CD14-positive monocyte (primary cell): ENCODE data around the gene DBR1. TPM values are rescaled to one million over a fixed set of nuclear protein-coding genes. Genes with fewer than 3 reads are reported as not detected.

Experiments
- DNase-seq, 3 donors: peaks; one replicate each; pipeline ENCODE4 v3.0.0-alpha.2; 2011 to 2022
- H2AFZ ChIP-seq: 2 replicates; pipeline ENCODE4 v1.6.0; 2012; ENCODE audit warnings: mild to moderate bottlenecking, low read depth, low read length, inconsistent platforms; ENCODE audit not compliant: insufficient read depth, poor library complexity, severe bottlenecking
- H3K27ac ChIP-seq, 2 donors: 1 replicate in 1 of 2; 2 replicates in 1 of 2; pipeline ENCODE4 v1.5.1; 2012 to 2013; ENCODE audit warnings: low read length in 2 of 2, control low read depth in 1 of 2, inconsistent platforms in 1 of 2, low read depth in 1 of 2, mild to moderate bottlenecking in 1 of 2
- H3K27me3 ChIP-seq, 2 donors: one replicate each; pipeline versions ENCODE4 v1.6.0 to v1.6.1; 2011 to 2013; ENCODE audit warnings: low read length in 2 of 2; ENCODE audit not compliant: control insufficient read depth in 2 of 2, insufficient read depth in 2 of 2
- H3K36me3 ChIP-seq, 2 donors: replicated peaks in 1 of 2; 1 replicate in 1 of 2; 2 replicates in 1 of 2; pipeline versions ENCODE4 v1.5.1 to v1.6.1; 2012 to 2013; ENCODE audit warnings: low read length in 2 of 2, control low read depth in 1 of 2, inconsistent platforms in 1 of 2, mild to moderate bottlenecking in 1 of 2; ENCODE audit not compliant: insufficient read depth in 2 of 2, control insufficient read depth in 1 of 2
- H3K4me1 ChIP-seq, 2 donors: 1 replicate in 1 of 2; 2 replicates in 1 of 2; pipeline versions ENCODE4 v1.5.1 to v1.6.1; 2012 to 2013; ENCODE audit warnings: low read length in 2 of 2, control low read depth in 1 of 2, inconsistent platforms in 1 of 2, mild to moderate bottlenecking in 1 of 2, moderate library complexity in 1 of 2; ENCODE audit not compliant: insufficient read depth in 2 of 2, control insufficient read depth in 1 of 2
- H3K4me2 ChIP-seq: replicated peaks from 2 replicates; pipeline ENCODE3; 2012; ENCODE audit warnings: low read length, moderate library complexity, mild to moderate bottlenecking; ENCODE audit not compliant: poor library complexity, severe bottlenecking; ENCODE audit errors: extremely low read depth
- H3K4me3 ChIP-seq, 3 experiments: fragments of 200-600 bp in 1 of 3; sonication (generic) in 1 of 3; replicated peaks in 1 of 3; 1 replicate in 2 of 3; 2 replicates in 1 of 3; pipeline ENCODE4 v1.5.1; 2011 to 2013; ENCODE audit warnings: low read length in 3 of 3, mild to moderate bottlenecking in 3 of 3, control low read depth in 2 of 3, low read depth in 2 of 3, inconsistent platforms in 1 of 3, moderate library complexity in 1 of 3
- H3K79me2 ChIP-seq: 2 replicates; pipeline ENCODE4 v1.6.0; 2012; ENCODE audit warnings: mild to moderate bottlenecking, control low read depth, inconsistent platforms, low read length, moderate library complexity; ENCODE audit not compliant: insufficient read depth
- H3K9ac ChIP-seq: 2 replicates; pipeline ENCODE4 v1.6.0; 2017; ENCODE audit warnings: low read length, mild to moderate bottlenecking; ENCODE audit not compliant: insufficient read depth, poor library complexity, severe bottlenecking
- H3K9me3 ChIP-seq, 2 donors: replicated peaks in 1 of 2; 1 replicate in 1 of 2; 2 replicates in 1 of 2; pipeline versions ENCODE4 v1.5.1 to v1.6.1; 2012 to 2013; ENCODE audit warnings: low read length in 2 of 2, control low read depth in 1 of 2; ENCODE audit not compliant: control insufficient read depth in 1 of 2, insufficient read depth in 1 of 2
- H4K20me1 ChIP-seq: 2 replicates; pipeline ENCODE4 v1.6.0; 2012; ENCODE audit warnings: mild to moderate bottlenecking, low read length, control low read depth, moderate library complexity; ENCODE audit not compliant: insufficient read depth
- H3K27ac Mint-ChIP-seq, 7 donors: one replicate each; pipeline ENCODE4 v1.8.0; 2020; ENCODE audit warnings: mild to moderate bottlenecking in 7 of 7, mixed read lengths in 7 of 7, moderate library complexity in 6 of 7, inconsistent platforms in 2 of 7
- H3K27me3 Mint-ChIP-seq, 3 donors: one replicate each; pipeline ENCODE4 v1.8.0; 2021 to 2022; ENCODE audit warnings: low read depth in 3 of 3, mild to moderate bottlenecking in 3 of 3, mixed read lengths in 3 of 3, moderate library complexity in 3 of 3, inconsistent platforms in 1 of 3
- H3K36me3 Mint-ChIP-seq, 2 donors: one replicate each; pipeline ENCODE4 v1.8.0; 2020; ENCODE audit warnings: mixed read lengths in 2 of 2, inconsistent platforms in 1 of 2, mild to moderate bottlenecking in 1 of 2
- H3K4me1 Mint-ChIP-seq: one replicate; pipeline ENCODE4 v1.8.0; 2020; ENCODE audit warnings: mild to moderate bottlenecking, mixed read lengths
- H3K4me3 Mint-ChIP-seq, 2 donors: one replicate each; pipeline ENCODE4 v1.8.0; 2020; ENCODE audit warnings: mild to moderate bottlenecking in 2 of 2, mixed read lengths in 2 of 2, moderate library complexity in 1 of 2
- H3K9me3 Mint-ChIP-seq, 7 donors: one replicate each; pipeline ENCODE4 v1.8.0; 2020 to 2022; ENCODE audit warnings: mixed read lengths in 7 of 7, mild to moderate bottlenecking in 6 of 7, moderate library complexity in 6 of 7, inconsistent platforms in 2 of 7
- CTCF ChIP-seq: fragments of 200-600 bp; IDR thresholded peaks from one replicate; pipeline ENCODE4 v1.8.0; 2022; ENCODE audit warnings: antibody characterized with exemption, mild to moderate bottlenecking
- WGBS: methylation state at CpG from one replicate; pipeline ENCODE4 v1.1.5; 2013; ENCODE audit warnings: missing lambda C conversion rate; ENCODE audit not compliant: insufficient coverage; 5-methylcytosine and 5-hydroxymethylcytosine counted together
- intact Hi-C, 2 donors: fragments of 100-400 bp; cut with micrococcal nuclease; formaldehyde crosslinking; loops; one replicate each; pipeline versions ENCODE4 v1.15.0 to v1.15.1; 2023
- polyA plus RNA-seq, 3 donors: library from polyadenylated mRNA; depleted of rRNA in 1 of 3; unstranded in 2 of 3; stranded (reverse) in 1 of 3; fragments of 300-500 nt in 2 of 3; fragments of >200 nt in 1 of 3; fragmentation: Illumina TruSeq in 2 of 3; gene quantifications; 1 replicate in 2 of 3; 2 replicates in 1 of 3; pipeline ENCODE4 v1.2.3, GENCODE V29; 2012 to 2021

Gene DBR1
- polyA plus RNA-seq, 3 donors = 4.8 to 7.5 (median 5.6) TPM

GRCh38 chr3:138135833-138136194, 38.9 kb downstream of the DBR1 start:
- Histone ChIP-seq H3K4me3 (peak overlapping the region in 1 of 3 experiments; percentile 65), H4K20me1 (no peaks in the 10 kb centered on the region), H3K4me1 (peaks cover 71 to 72% of the 10 kb centered on the region in 2 donors), H3K36me3 (no peaks in the 10 kb centered on the region), H3K9ac (no peak overlapping the region), H3K27ac (peak overlapping the region in 1 of 2 donors; percentile 80), H3K27me3 (no peaks in the 10 kb centered on the region), H3K79me2 (no peaks in the 10 kb centered on the region), H2AFZ (no peak overlapping the region), H3K4me2 (peak overlapping the region; percentile 74), H3K9me3 (no peaks in the 10 kb centered on the region)
- H3K27me3 Mint-ChIP-seq = peaks cover 0 to 3% (median 2%) of the 10 kb centered on the region in 3 donors
- peak overlapping the region; percentile 93 to 96 (median 95) for H3K27ac Mint-ChIP-seq
- H3K36me3 Mint-ChIP-seq = no peaks in the 10 kb centered on the region
- intact Hi-C loops = loop anchor here in 1 of 2 donors (10.0 kb wide), 1 partner anchor 89 kb away; no protein-coding TSS in a partner anchor
- H3K9me3 Mint-ChIP-seq = peaks cover 0 to 2% (median 0%) of the 10 kb centered on the region in 7 donors
- H3K4me1 Mint-ChIP-seq = peaks cover 72% of the 10 kb centered on the region
- no CpG with 5 or more reads among the region's 2 CpGs for WGBS
- no peak for TF ChIP-seq CTCF
- no peak for DNase-seq
- peak overlapping the region in 1 of 2 donors; percentile 60 for H3K4me3 Mint-ChIP-seq

- peak overlapping the region; percentile 9 to 60 for H3K4me3 Mint-ChIP-seq
- peaks cover 0 to 2% (median 0%) of the 10 kb centered on the region in 7 donors for H3K9me3 Mint-ChIP-seq
- H3K9ac ChIP-seq = no peak overlapping the region
- DNase-seq = peak in 2 of 3 donors; percentile 53 to 75
- no CpG with 5 or more reads among the region's 3 CpGs for WGBS
- intact Hi-C loops = loop anchor here in 1 of 2 donors (10.0 kb wide), 1 partner anchor 90 kb away; no protein-coding TSS in a partner anchor
- no peaks in the 10 kb centered on the region for H4K20me1 ChIP-seq
- H3K4me2 ChIP-seq = peak overlapping the region; percentile 74
- no peaks in the 10 kb centered on the region for H3K79me2 ChIP-seq
- no peaks in the 10 kb centered on the region for H3K36me3 ChIP-seq
- no peaks in the 10 kb centered on the region for H3K9me3 ChIP-seq
- peak overlapping the region; percentile 84 to 96 (median 94) for H3K27ac Mint-ChIP-seq
- H3K27me3 Mint-ChIP-seq = peaks cover 0 to 3% (median 2%) of the 10 kb centered on the region in 3 donors
- no peak for TF ChIP-seq CTCF
- H3K27me3 ChIP-seq = no peaks in the 10 kb centered on the region
- no peak overlapping the region for H2AFZ ChIP-seq
- peaks cover 68% of the 10 kb centered on the region for H3K4me1 Mint-ChIP-seq
- H3K27ac ChIP-seq = peak overlapping the region in 1 of 2 donors; percentile 80
- H3K4me3 ChIP-seq = peak overlapping the region in 1 of 3 experiments; percentile 65
- H3K36me3 Mint-ChIP-seq = no peaks in the 10 kb centered on the region
- peaks cover 70 to 71% of the 10 kb centered on the region in 2 donors for H3K4me1 ChIP-seq
These were observed 39.4 kb downstream of the DBR1 start for GRCh38 chr3:138135146-138135832.
